ENCODE results near the gene PAQR8.
A peak's percentile ranks its signal among the peaks of the same experiment; 100 is the strongest.
"Not testable (repeated sequence)": the region's sequence is repeated elsewhere in the genome, so short reads cannot be mapped to it uniquely, and the experiment has no call there.

Gene PAQR8

GRCh38 chr6:52417675-52418111 lies 55.7 kb downstream of the PAQR8 start:
- Mint-ChIP-seq H3K27me3 (ENCODE audit: low read depth) (peaks cover 7% of the 10 kb centered on the region), H3K9me3 (no peaks in the 10 kb centered on the region), H3K4me3 (no peak overlapping the region), H3K27ac (no peak overlapping the region), H3K36me3 (ENCODE audit: low read depth) (no peaks in the 10 kb centered on the region), H3K4me1 (ENCODE audit: low read depth) (peaks cover 25% of the 10 kb centered on the region)
- no peak for DNase-seq (ENCODE audit: low spot score)

DNA sequence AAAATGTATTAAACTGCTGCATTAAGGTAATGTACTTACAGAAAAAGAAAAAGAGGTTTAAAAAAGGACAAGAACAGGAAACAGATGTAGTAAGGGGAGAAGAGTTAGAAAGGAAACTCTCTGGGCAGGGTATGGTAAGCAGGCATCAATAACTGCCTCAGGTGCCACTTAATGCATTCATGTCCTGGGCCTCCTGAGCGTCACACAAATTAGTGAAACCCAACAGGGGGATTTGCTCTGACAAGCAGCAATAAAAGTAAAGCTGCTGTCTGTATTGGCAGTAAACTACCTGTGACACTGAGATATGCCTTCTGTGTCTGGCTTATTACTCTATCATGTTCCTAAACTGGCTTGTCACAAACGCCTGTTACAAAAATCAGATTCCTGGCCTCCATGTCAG lies 56.7 kb downstream of the PAQR8 start:
- Mint-ChIP-seq H3K9me3 (no peaks in the 10 kb centered on the region), H3K4me1 (ENCODE audit: low read depth) (peaks cover 25% of the 10 kb centered on the region), H3K27me3 (ENCODE audit: low read depth) (peaks cover 4% of the 10 kb centered on the region), H3K27ac (no peak overlapping the region), H3K4me3 (no peak overlapping the region), H3K36me3 (ENCODE audit: low read depth) (no peaks in the 10 kb centered on the region)
- no peak for DNase-seq (ENCODE audit: low spot score)

- no peaks in the 10 kb centered on the region for H3K36me3 Mint-ChIP-seq (ENCODE audit: low read depth)
- no peaks in the 10 kb centered on the region for H3K9me3 Mint-ChIP-seq
- H3K27me3 Mint-ChIP-seq (ENCODE audit: low read depth), result peaks cover 5% of the 10 kb centered on the region
- no peak within 1 kb of the TSS for H3K4me3 Mint-ChIP-seq
- H3K4me1 Mint-ChIP-seq (ENCODE audit: low read depth), result peaks cover 21% of the 10 kb centered on the region
- DNase-seq (ENCODE audit: low spot score), result peak; percentile 98
- H3K27ac Mint-ChIP-seq, result peak within 1 kb of the TSS; percentile 69
Observed at GRCh38 chr6:52419809-52420667, 58.1 kb downstream of the PAQR8 start, which contains the start of gene EFHC1. EFHC1 (plus strand) TSS chr6:52420342; CDS start chr6:52420411, 69 bp downstream.

- Mint-ChIP-seq H3K27ac (no peak overlapping the region), H3K27me3 (ENCODE audit: low read depth) (peaks cover 6% of the 10 kb centered on the region), H3K9me3 (no peaks in the 10 kb centered on the region), H3K36me3 (ENCODE audit: low read depth) (no peaks in the 10 kb centered on the region), H3K4me1 (ENCODE audit: low read depth) (peaks cover 14% of the 10 kb centered on the region), H3K4me3 (no peak overlapping the region)
- DNase-seq (ENCODE audit: low spot score), result no peak
Observed at GRCh38 chr6:52420668-52421358, 58.9 kb downstream of the PAQR8 start.

- DNase-seq (ENCODE audit: low spot score), result no peak
- Mint-ChIP-seq H3K36me3 (ENCODE audit: low read depth) (no peaks in the 10 kb centered on the region), H3K4me3 (no peak overlapping the region), H3K9me3 (no peaks in the 10 kb centered on the region), H3K27me3 (ENCODE audit: low read depth) (peaks cover 6% of the 10 kb centered on the region), H3K27ac (no peak overlapping the region), H3K4me1 (ENCODE audit: low read depth) (peaks cover 7% of the 10 kb centered on the region)
Observed at GRCh38 chr6:52422156-52422555, 60.2 kb downstream of the PAQR8 start.

GRCh38 chr6:52423448-52423847 lies 61.5 kb downstream of the PAQR8 start:
- Mint-ChIP-seq H3K9me3 (no peaks in the 10 kb centered on the region), H3K27me3 (ENCODE audit: low read depth) (peaks cover 6% of the 10 kb centered on the region), H3K27ac (no peak overlapping the region), H3K4me1 (ENCODE audit: low read depth) (peaks cover 5% of the 10 kb centered on the region), H3K36me3 (ENCODE audit: low read depth) (no peaks in the 10 kb centered on the region), H3K4me3 (no peak overlapping the region)
- DNase-seq (ENCODE audit: low spot score), result no peak

DNA sequence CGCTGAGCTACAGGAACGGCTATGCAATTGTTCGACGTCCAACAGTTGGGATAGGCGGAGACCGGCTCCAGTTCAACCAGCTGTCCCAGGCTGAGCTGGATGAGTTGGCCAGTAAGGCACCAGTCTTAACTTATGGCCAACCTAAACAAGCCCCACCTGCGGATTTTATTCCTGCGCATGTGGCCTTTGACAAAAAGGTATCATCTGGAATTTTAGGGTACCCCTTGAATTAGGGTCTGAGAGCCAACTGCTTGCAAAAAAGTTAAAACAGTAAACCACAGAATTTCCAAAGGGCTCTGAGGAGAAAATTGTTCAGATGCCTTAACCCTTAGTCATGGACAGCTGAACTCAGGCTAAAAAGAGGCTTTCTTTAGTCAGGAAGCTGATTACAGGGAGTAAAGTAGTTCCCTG lies 62.0 kb downstream of the PAQR8 start:
- Mint-ChIP-seq H3K27me3 (ENCODE audit: low read depth) (peaks cover 8% of the 10 kb centered on the region), H3K4me3 (no peak overlapping the region), H3K4me1 (ENCODE audit: low read depth) (peaks cover 5% of the 10 kb centered on the region), H3K9me3 (no peaks in the 10 kb centered on the region), H3K27ac (no peak overlapping the region), H3K36me3 (ENCODE audit: low read depth) (no peaks in the 10 kb centered on the region)
- no peak for DNase-seq (ENCODE audit: low spot score)

DNA sequence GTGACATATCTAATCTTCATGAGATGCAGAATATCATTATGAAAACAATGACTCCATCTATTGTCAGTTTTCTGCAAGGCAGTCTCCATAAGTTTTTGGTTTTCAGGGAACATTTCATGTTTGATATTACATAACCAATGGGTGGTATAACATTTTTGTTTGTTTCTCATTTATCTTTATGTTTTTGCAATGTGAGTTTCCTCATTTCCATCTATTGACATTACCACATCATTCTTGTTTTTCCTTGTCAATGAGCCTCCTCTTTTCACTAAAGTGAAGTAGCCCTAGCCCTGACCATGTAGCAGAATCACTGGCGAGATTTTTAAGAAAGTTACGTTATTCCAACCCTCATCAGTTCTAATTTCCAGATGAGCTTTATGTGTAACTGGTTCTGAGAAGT lies 62.6 kb downstream of the PAQR8 start:
- no peaks in the 10 kb centered on the region for H3K36me3 Mint-ChIP-seq (ENCODE audit: low read depth)
- H3K27me3 Mint-ChIP-seq (ENCODE audit: low read depth), result peaks cover 10% of the 10 kb centered on the region
- H3K4me1 Mint-ChIP-seq (ENCODE audit: low read depth), result peaks cover under 1% of the 10 kb centered on the region
- H3K9me3 Mint-ChIP-seq, result no peaks in the 10 kb centered on the region
- DNase-seq (ENCODE audit: low spot score), result no peak
- H3K27ac Mint-ChIP-seq, result no peak overlapping the region
- H3K4me3 Mint-ChIP-seq, result no peak overlapping the region

GRCh38 chr6:52426667-52427066 lies 64.7 kb downstream of the PAQR8 start:
- no peak overlapping the region for H3K27ac Mint-ChIP-seq

GRCh38 chr6:52433294-52433693 lies 71.3 kb downstream of the PAQR8 start:
- H3K36me3 Mint-ChIP-seq (ENCODE audit: low read depth); DNase-seq (ENCODE audit: low spot score); H3K9me3 Mint-ChIP-seq; H3K27ac Mint-ChIP-seq; H3K4me1 Mint-ChIP-seq (ENCODE audit: low read depth); H3K4me3 Mint-ChIP-seq: not testable (repeated sequence)
- H3K27me3 Mint-ChIP-seq (ENCODE audit: low read depth), result peaks cover 23% of the 10 kb centered on the region

More at GRCh38 chr6:52426667-52427066, 64.7 kb downstream of the PAQR8 start:
- H3K36me3 Mint-ChIP-seq (ENCODE audit: low read depth), result no peaks in the 10 kb centered on the region
- H3K4me3 Mint-ChIP-seq, result no peak overlapping the region
- H3K4me1 Mint-ChIP-seq (ENCODE audit: low read depth), result no peaks in the 10 kb centered on the region
- DNase-seq (ENCODE audit: low spot score), result no peak
- H3K27me3 Mint-ChIP-seq (ENCODE audit: low read depth), result peaks cover 16% of the 10 kb centered on the region
- H3K9me3 Mint-ChIP-seq, result no peaks in the 10 kb centered on the region

GRCh38 chr6:52435345-52435744 lies 73.4 kb downstream of the PAQR8 start:
- H3K27me3 Mint-ChIP-seq (ENCODE audit: low read depth), result peaks cover 13% of the 10 kb centered on the region
- H3K9me3 Mint-ChIP-seq, result no peaks in the 10 kb centered on the region
- no peaks in the 10 kb centered on the region for H3K4me1 Mint-ChIP-seq (ENCODE audit: low read depth)
- DNase-seq (ENCODE audit: low spot score), result no peak
- no peak overlapping the region for H3K27ac Mint-ChIP-seq
- no peak overlapping the region for H3K4me3 Mint-ChIP-seq
- no peaks in the 10 kb centered on the region for H3K36me3 Mint-ChIP-seq (ENCODE audit: low read depth)

DNA sequence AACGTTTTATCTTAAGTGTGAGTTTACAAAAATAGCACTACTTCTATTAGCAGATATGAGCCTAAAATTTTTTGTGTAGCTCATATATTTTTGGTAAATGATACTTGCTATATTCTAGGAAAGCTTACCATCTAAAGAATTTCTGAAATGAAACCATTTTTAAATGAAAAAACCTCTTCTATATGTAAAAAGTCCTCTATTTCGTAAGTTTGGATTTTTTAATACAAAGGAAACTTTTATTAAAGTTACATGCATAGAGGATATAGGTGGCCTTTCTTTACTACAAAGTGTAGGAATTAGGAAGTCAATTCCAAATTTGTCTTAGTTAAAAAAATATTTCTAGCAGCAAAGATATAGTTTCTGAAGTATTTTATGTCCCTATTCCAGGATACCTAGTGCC lies 77.0 kb downstream of the PAQR8 start:
- DNase-seq (ENCODE audit: low spot score), result no peak
- Mint-ChIP-seq H3K9me3 (no peaks in the 10 kb centered on the region), H3K36me3 (ENCODE audit: low read depth) (no peaks in the 10 kb centered on the region), H3K4me3 (no peak overlapping the region), H3K27me3 (ENCODE audit: low read depth) (peaks cover 2% of the 10 kb centered on the region), H3K27ac (no peak overlapping the region), H3K4me1 (ENCODE audit: low read depth) (no peaks in the 10 kb centered on the region)

DNA sequence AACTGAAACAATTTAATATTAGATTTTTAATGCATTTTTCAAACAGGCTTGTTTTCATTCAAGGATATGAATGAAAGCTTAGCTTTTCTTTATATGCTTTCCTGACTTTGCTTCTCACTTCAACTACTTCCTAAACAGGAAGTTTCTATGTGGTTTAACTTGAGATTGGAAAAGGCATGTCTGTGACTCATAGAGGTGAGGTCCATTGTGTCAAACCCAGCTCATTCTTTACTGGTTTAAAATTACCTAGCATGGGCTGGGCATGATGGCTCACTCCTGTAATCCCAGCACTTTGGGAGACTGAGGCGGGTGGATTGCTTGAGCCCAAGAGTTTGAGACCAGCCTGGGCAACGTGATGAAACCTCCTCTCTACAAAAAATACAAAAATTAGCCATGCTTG lies 92.6 kb downstream of the PAQR8 start:
- H3K4me1 Mint-ChIP-seq (ENCODE audit: low read depth), result no peaks in the 10 kb centered on the region
- H3K27ac Mint-ChIP-seq, result no peak overlapping the region
- no peak overlapping the region for H3K4me3 Mint-ChIP-seq
- peaks cover 6% of the 10 kb centered on the region for H3K27me3 Mint-ChIP-seq (ENCODE audit: low read depth)
- H3K9me3 Mint-ChIP-seq, result peaks cover 20% of the 10 kb centered on the region
- H3K36me3 Mint-ChIP-seq (ENCODE audit: low read depth), result peaks cover 2% of the 10 kb centered on the region
- no peak for DNase-seq (ENCODE audit: low spot score)

GRCh38 chr6:52457096-52457495 lies 95.1 kb downstream of the PAQR8 start:
- no peak for DNase-seq (ENCODE audit: low spot score)
- Mint-ChIP-seq H3K4me3 (no peak overlapping the region), H3K27ac (no peak overlapping the region), H3K9me3 (no peaks in the 10 kb centered on the region), H3K4me1 (ENCODE audit: low read depth) (no peaks in the 10 kb centered on the region), H3K36me3 (ENCODE audit: low read depth) (no peaks in the 10 kb centered on the region), H3K27me3 (ENCODE audit: low read depth) (peaks cover 8% of the 10 kb centered on the region)

All from T-helper 2 cell treated with Interferon-gamma antibody and Interleukin-4, amounts not matched to agents 5 μg/mL and 100 μg/mL, for 36 hours (primary cell).